GM20000 (cell line): Measurements from ENCODE around the gene PITPNC1.

Source experiments
- DNase-seq: peaks from one replicate; pipeline ENCODE4 v3.0.0; 2012; ENCODE audit warnings: low spot score
- TF ChIP-seq, protein P1 (sequence below): IDR thresholded peaks from 2 replicates; pipeline ENCODE4 v1.5.1; 2012; ENCODE audit warnings: mild to moderate bottlenecking, control low read depth; ENCODE audit errors: extremely low read depth, missing control alignments

Gene PITPNC1

DNA sequence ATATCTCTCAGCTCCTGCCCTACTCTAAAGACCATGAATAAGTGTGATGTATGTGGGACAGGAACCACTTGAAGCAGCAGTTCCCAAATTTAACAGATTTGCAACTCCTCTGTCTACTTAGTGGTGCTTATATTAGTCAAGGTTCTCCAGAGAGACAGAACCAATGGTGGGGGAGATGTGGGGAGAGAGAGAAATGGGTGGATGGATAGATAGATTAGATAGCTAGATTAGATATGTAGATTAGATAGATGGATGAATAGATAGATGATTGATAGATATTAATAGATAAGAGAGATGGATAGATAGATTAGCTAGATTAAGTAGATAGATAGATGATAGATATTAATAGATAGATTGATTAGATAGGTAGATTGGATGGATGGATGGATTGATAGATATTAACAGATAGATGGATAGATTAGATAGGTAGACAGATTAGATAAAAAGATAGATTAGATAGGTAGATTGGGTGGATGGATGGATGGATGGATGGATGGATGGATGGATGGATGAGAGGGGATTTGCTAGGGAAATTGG lies 186.7 kb downstream of the PITPNC1 start:
- no peak for DNase-seq
- TF ChIP-seq, protein P1, sequence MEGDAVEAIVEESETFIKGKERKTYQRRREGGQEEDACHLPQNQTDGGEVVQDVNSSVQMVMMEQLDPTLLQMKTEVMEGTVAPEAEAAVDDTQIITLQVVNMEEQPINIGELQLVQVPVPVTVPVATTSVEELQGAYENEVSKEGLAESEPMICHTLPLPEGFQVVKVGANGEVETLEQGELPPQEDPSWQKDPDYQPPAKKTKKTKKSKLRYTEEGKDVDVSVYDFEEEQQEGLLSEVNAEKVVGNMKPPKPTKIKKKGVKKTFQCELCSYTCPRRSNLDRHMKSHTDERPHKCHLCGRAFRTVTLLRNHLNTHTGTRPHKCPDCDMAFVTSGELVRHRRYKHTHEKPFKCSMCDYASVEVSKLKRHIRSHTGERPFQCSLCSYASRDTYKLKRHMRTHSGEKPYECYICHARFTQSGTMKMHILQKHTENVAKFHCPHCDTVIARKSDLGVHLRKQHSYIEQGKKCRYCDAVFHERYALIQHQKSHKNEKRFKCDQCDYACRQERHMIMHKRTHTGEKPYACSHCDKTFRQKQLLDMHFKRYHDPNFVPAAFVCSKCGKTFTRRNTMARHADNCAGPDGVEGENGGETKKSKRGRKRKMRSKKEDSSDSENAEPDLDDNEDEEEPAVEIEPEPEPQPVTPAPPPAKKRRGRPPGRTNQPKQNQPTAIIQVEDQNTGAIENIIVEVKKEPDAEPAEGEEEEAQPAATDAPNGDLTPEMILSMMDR = no peak

DNA sequence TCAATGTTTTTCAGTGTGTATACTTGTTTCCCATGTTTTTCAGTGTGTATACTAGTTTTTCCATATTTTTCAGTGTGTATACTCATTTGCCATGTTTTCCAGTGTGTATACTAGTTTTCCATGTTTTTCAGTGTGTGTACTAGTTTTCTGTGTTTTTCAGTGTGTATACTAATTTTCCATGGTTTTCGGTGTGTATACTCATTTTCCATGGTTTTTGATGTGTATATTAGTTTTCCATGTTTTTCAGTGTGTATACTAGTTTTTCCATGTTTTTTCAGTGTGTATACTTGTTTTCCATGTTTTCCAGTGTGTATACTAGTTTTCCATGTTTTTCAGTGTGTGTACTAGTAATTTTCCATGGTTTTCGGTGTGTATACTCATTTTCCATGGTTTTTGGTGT lies 188.0 kb downstream of the PITPNC1 start:
- DNase-seq = no peak
- TF ChIP-seq, protein P1 = no peak

DNA sequence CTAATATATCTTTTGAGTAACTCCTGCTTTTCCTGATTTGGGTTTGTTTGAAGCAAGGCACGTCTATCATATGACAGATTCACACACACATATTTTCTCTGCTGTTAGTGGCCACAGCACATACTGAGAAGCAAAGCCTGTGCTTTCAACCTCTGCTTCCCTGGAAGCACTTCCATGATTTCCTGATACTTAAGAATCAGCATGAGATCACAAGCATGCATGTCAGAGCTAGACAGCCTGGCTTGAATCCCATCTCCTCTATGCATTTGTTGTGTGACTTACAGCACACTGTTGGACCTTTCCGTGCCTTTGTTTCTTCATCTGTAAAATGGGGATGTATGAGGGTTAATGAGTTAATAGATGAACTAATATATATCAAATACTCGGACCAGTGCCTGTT lies 189.6 kb downstream of the PITPNC1 start:
- DNase-seq = no peak
- TF ChIP-seq, protein P1 = no peak

DNA sequence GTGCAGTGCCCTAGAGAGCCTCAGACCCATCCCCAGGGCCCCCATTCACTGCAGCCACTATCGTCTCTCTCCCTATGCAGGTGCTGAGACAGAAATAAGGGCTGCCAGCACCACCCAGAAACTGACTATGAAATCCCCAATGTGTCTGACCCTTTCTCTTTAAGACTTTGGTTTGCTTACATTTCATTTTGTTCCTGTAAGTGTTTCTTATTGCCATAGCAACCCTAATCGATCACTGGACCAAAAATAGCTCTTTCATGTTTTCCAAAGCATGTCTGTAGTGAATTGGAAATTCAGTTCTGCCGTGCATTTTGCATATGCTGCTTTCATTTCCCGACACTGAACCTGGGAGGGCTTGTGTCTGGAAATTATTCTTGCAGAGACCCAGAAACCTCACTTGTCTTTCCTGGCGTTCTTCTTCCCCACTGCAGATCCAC lies 192.0 kb downstream of the PITPNC1 start:
- DNase-seq = no peak
- TF ChIP-seq, protein P1 = no peak

DNA sequence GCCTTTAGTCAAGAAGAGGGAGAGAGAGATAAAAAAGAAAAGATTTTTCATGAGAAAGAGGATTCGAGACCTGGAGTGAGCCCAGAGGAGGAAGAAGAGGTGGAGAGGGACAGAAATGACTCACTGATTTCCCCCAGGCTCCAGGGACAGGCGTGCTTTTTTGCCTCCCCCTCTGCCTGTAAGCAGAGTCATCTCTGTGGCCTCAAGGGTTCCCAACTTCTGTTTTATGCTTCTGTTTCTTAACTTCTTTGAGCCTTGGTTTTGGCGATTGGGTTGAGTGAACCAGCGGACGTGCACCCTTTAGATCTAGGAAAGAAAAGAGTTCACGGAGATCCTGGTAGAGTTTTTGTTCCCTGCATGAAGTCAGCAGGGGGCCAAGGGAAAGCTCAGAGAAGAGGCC lies 192.8 kb downstream of the PITPNC1 start:
- TF ChIP-seq, protein P1 = no peak
- DNase-seq = no peak

DNA sequence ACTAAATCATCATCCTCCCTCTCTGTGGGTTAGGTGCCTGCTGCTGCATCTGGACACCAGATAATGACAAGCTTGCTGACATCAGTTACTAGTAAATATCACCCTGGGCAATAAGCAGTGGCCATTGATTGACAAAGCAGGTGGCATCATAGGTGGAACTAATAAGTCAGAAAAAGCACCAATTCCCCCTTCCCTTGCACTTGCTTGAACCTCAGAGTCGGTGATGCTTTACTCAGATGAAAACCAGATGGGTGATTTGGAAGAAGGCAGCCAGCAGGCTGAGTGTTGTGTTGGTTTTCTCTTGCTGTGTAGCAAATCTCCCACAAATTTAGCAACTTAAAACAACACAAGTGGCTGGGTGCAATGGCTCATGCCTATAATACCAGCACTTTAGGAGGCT lies 193.7 kb downstream of the PITPNC1 start:
- DNase-seq = no peak
- TF ChIP-seq, protein P1 = no peak

DNA sequence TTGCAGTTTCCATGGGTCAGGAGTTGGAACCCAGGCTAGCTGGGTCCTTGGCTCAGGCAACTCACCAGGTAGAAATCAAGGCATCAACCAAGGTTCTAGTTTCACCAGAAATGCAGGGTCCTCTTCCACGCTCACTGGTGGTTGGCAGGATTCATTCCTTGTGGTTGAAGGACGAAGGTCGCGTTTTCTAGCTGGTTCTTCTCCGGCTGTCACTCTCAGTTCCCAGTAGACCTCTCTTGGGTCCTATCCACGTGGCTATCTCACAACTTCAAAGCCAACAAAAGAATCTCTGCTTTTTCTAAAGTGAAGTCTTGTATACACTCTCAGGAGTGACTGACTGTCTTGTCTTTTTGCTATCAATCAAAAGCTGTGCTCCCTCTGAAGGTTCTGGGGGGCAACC lies 194.4 kb downstream of the PITPNC1 start:
- DNase-seq = no peak
- TF ChIP-seq, protein P1 = no peak
